GM18909 (cell line): Measurements from ENCODE around the gene SNIP1.
A peak's percentile ranks its signal among the peaks of the same experiment; 100 is the strongest.
"Not testable (repeated sequence)": the region's sequence is repeated elsewhere in the genome, so short reads cannot be mapped to it uniquely, and the experiment has no call there.

ENCODE experiments used
- ATAC-seq: cut with Tn5 transposase; IDR thresholded peaks from one replicate; pipeline ENCODE4 v1.9.1; 2021; ENCODE audit warnings: mild to moderate bottlenecking; ENCODE audit not compliant: unreplicated experiment, poor library complexity

Gene SNIP1

GRCh38 chr1:37553927-37554808 is at the start of gene SNIP1:
Gene SNIP1 (minus strand): TSS chr1:37554293. CDS start chr1:37554229, 64 bp downstream.
- peak; percentile 91 for ATAC-seq

GRCh38 chr1:37602750-37603694 is 48.9 kb upstream of the SNIP1 start:
- no peak for ATAC-seq

GRCh38 chr1:37601441-37601840 is 47.3 kb upstream of the SNIP1 start:
- no peak for ATAC-seq

GRCh38 chr1:37599940-37600339 is 45.8 kb upstream of the SNIP1 start:
- ATAC-seq, result no peak

GRCh38 chr1:37596182-37596667 is 42.1 kb upstream of the SNIP1 start:
- peak; percentile 15 for ATAC-seq

- peak; percentile 97 for ATAC-seq
These were observed 41.5 kb upstream of the SNIP1 start, which contains the start of gene GNL2 for GRCh38 chr1:37595440-37596181. Gene GNL2 (minus strand): TSS chr1:37595937. CDS start chr1:37595822, 115 bp downstream.

- ATAC-seq, result no peak
These were observed 39.6 kb upstream of the SNIP1 start for GRCh38 chr1:37593726-37594125.

GRCh38 chr1:37588939-37589338 is 34.8 kb upstream of the SNIP1 start:
- ATAC-seq, result no peak

GRCh38 chr1:37584544-37584943 is 30.5 kb upstream of the SNIP1 start:
- not testable (repeated sequence) for ATAC-seq

- ATAC-seq, result no peak
These were observed 21.6 kb upstream of the SNIP1 start for GRCh38 chr1:37575692-37576091.

- ATAC-seq, result no peak
These were observed 20.9 kb upstream of the SNIP1 start for GRCh38 chr1:37574834-37575480.

GRCh38 chr1:37570528-37571334 is 16.6 kb upstream of the SNIP1 start:
- no peak for ATAC-seq

- ATAC-seq, result no peak
These were observed 12.9 kb upstream of the SNIP1 start for GRCh38 chr1:37567023-37567422.

GRCh38 chr1:37564892-37565291 is 10.8 kb upstream of the SNIP1 start:
- ATAC-seq, result no peak

GRCh38 chr1:37562984-37563383 is 8.9 kb upstream of the SNIP1 start:
- no peak for ATAC-seq

- ATAC-seq, result no peak
These were observed 7.3 kb upstream of the SNIP1 start for GRCh38 chr1:37561133-37562132.

GRCh38 chr1:37560401-37561132 is 6.5 kb upstream of the SNIP1 start:
- ATAC-seq, result no peak
